Lower lobe of right lung (tissue), 2 donors: ENCODE results near the gene FBH1. TPM values are rescaled to one million over a fixed set of nuclear protein-coding genes. Genes with fewer than 3 reads are reported as not detected.

Experiments
- ATAC-seq, 2 donors: fragments of 200-7000 bp; cut with Tn5 transposase; one replicate each; pipeline ENCODE4 v1.9.1; 2020 to 2022; ENCODE audit warnings: mild to moderate bottlenecking in 2 of 2, moderate library complexity in 2 of 2
- DNase-seq: peaks from one replicate; pipeline ENCODE4 v3.0.0-alpha.2; 2020
- H3K27ac ChIP-seq: fragments of 200-600 bp; one replicate; pipeline ENCODE4 v1.8.0; 2022
- H3K27me3 ChIP-seq: fragments of 200-600 bp; one replicate; pipeline ENCODE4 v1.8.0; 2022; ENCODE audit warnings: low read depth
- H3K36me3 ChIP-seq: fragments of 200-600 bp; one replicate; pipeline ENCODE4 v1.8.0; 2022; ENCODE audit warnings: mild to moderate bottlenecking
- H3K4me1 ChIP-seq: fragments of 200-600 bp; one replicate; pipeline ENCODE4 v1.8.0; 2022
- H3K4me3 ChIP-seq: fragments of 200-600 bp; one replicate; pipeline ENCODE4 v1.8.0; 2022; ENCODE audit warnings: mild to moderate bottlenecking
- H3K9me3 ChIP-seq: fragments of 200-600 bp; one replicate; pipeline ENCODE4 v1.8.0; 2022
- CTCF ChIP-seq: fragments of 200-600 bp; IDR thresholded peaks from one replicate; pipeline ENCODE4 v1.8.0; 2022; ENCODE audit warnings: antibody characterized with exemption, mild to moderate bottlenecking
- intact Hi-C: fragments of 100-400 bp; cut with DNase I; formaldehyde crosslinking; loops from one replicate; pipeline ENCODE4 v1.11.0; 2022
- total RNA-seq: library from RNA; stranded (reverse); fragmentation: NEBNext Ultra II Directional; extraction: Animal tissue kit (Norgen Biotek cat#: 25700); gene quantifications from one replicate; pipeline ENCODE4 v1.2.1, GENCODE V29; 2021
- donor health status: DM: no; HTN: yes; CAD: no; lungs with severe emphysema.

FBH1 gene
- total RNA-seq, 1 donor from 2014 or later, result 64.7 TPM

- peaks cover 86% of the 10 kb centered on the region for H3K36me3 ChIP-seq
- DNase-seq (no peak), ATAC-seq (no peak)
- H3K27me3 ChIP-seq, result no peaks in the 10 kb centered on the region
- H3K27ac ChIP-seq, result no peak overlapping the region
- H3K4me3 ChIP-seq, result no peak overlapping the region
- no peaks in the 10 kb centered on the region for H3K4me1 ChIP-seq
- H3K9me3 ChIP-seq, result no peaks in the 10 kb centered on the region
- intact Hi-C loops, result no loop called here
- TF ChIP-seq CTCF, result no peak
Measured at GRCh38 chr10:5929442-5929841, 39.4 kb downstream of the FBH1 start.

DNA sequence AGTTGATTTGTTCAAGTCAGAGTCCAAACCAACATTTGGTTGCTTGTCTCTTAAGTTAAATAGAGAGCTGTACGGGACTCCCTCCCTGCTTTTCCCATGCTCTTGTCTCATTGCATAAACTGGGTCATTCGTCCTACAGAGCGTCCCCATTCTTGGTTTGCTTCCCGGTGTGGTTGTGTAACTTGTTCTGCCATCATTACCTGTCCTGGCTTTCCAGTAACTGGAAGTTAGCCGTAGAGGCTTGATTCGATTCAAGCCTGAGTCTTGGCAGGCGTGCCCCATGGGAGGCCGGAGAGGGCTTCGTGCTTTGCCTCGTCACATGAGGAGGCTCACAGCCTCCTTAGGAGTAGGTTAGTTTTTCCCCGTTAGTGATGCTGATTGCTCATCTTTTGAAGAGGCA lies 40.2 kb downstream of the FBH1 start:
- no peak for TF ChIP-seq CTCF

DNA sequence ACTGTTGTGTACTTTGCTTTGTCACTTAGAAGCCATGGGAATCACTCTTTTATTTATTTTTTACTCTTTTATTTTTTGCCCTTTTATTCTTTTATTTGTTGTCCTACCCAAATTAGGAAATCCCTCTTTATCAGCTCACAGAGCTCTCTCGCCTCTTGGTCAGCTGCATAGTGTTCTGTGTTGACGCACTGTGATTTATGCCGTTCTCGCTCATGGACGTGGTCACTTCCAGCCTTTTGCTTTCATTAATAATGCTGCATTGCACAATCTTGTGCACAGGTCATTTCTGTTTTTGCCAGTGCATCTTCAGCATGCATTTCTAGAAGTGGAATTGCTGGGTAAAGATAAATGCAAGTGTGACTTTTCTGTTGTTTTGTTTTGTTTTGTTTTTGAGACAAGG lies 42.3 kb downstream of the FBH1 start:
- Histone ChIP-seq H3K4me3 (no peak overlapping the region), H3K4me1 (no peaks in the 10 kb centered on the region), H3K9me3 (no peaks in the 10 kb centered on the region), H3K36me3 (peaks cover 86% of the 10 kb centered on the region), H3K27ac (no peak overlapping the region), H3K27me3 (no peaks in the 10 kb centered on the region)
- ATAC-seq (peak in 1 of 2 donors; percentile 48), DNase-seq (no peak)
- intact Hi-C loops, result no loop called here
- TF ChIP-seq CTCF, result no peak

More for the DNA sequence above, 40.2 kb downstream of the FBH1 start:
- no peak for DNase-seq
- intact Hi-C loops, result no loop called here
- Histone ChIP-seq H3K4me1 (no peaks in the 10 kb centered on the region), H3K9me3 (no peaks in the 10 kb centered on the region), H3K4me3 (no peak overlapping the region), H3K27ac (no peak overlapping the region), H3K36me3 (peaks cover 86% of the 10 kb centered on the region), H3K27me3 (no peaks in the 10 kb centered on the region)
- no peak for ATAC-seq

- no peak overlapping the region for H3K27ac ChIP-seq
- H3K4me1 ChIP-seq, result no peaks in the 10 kb centered on the region
- peaks cover 85% of the 10 kb centered on the region for H3K36me3 ChIP-seq
- H3K27me3 ChIP-seq, result no peaks in the 10 kb centered on the region
- intact Hi-C loops, result no loop called here
- no peaks in the 10 kb centered on the region for H3K9me3 ChIP-seq
- H3K4me3 ChIP-seq, result no peak overlapping the region
- ATAC-seq, result no peak
- no peak for TF ChIP-seq CTCF
- no peak for DNase-seq
Measured at GRCh38 chr10:5933909-5934546, 44.0 kb downstream of the FBH1 start.

DNA sequence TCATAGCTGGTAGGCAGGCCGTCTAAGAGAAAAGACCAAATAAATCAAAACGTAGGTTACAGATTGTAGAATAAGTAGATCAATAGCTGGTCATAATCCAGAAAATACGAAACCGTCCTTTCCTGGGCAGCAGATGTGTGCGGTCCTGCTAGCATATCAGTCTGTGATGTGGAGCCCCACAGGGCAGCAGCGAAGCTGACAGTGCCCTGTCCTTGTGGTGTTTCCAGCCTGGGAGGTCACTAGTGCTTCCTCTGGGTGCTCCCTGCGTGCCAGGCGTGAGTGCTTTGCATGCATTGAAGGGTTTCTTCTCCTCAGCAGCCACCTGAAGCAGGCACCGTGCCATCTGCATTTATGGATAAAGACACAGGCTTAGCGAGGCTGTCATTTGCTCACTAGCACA lies 45.6 kb downstream of the FBH1 start:
- no peak for DNase-seq
- ATAC-seq, result no peak
- no peak overlapping the region for H3K27ac ChIP-seq
- TF ChIP-seq CTCF, result no peak
- peaks cover 70% of the 10 kb centered on the region for H3K36me3 ChIP-seq
- no peak overlapping the region for H3K4me3 ChIP-seq
- H3K4me1 ChIP-seq, result no peaks in the 10 kb centered on the region
- no peaks in the 10 kb centered on the region for H3K9me3 ChIP-seq
- intact Hi-C loops, result no loop called here
- no peaks in the 10 kb centered on the region for H3K27me3 ChIP-seq
